ELF-1 (cell line): ENCODE results near the gene CSH1.
"Not testable (repeated sequence)": the region's sequence is repeated elsewhere in the genome, so short reads cannot be mapped to it uniquely, and the experiment has no call there.

Experiments
- DNase-seq: peaks from one replicate; pipeline ENCODE4 v3.0.0-alpha.2; 2016; ENCODE audit warnings: low read depth, low spot score

The CSH1 gene

GRCh38 chr17:63869491-63870291 is 26.7 kb downstream of the CSH1 start:
- DNase-seq = not testable (repeated sequence)

DNA sequence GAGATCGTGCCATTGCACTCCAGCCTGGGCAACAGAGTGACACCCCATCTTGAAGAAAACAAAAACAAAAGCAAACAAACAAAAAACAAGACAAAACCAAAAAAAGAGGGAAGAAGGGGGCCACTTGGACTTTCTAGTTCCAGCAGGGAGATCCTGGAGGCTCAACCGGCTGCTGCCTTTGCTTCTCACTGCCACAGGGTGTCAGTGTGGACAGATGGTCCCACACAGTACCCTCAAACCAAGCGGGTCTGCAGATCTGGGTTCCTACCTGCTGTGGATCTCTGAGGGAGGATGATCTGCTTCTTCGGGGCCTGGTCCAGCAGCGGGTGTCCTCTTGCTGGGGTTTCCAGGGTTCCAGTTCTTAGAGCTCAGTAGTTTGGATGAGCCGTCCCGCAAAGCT is 29.7 kb downstream of the CSH1 start:
- not testable (repeated sequence) for DNase-seq

DNA sequence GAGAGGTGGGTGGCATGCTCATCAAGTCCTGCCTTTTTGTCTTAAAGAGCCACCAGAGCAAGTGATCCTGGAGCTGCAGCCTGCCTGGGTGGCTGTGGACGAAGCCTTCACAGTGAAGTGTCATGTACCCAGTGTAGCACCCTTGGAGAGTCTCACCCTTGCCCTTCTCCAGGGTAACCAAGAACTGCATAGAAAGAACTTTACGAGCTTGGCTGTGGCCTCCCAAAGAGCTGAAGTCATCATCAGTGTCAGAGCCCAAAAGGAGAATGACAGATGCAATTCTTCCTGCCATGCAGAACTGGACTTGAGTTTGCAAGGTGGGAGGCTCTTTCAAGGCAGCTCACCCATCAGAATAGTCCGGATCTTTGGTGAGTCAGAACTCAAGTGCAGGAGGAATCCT is 37.1 kb downstream of the CSH1 start:
- no peak for DNase-seq

DNA sequence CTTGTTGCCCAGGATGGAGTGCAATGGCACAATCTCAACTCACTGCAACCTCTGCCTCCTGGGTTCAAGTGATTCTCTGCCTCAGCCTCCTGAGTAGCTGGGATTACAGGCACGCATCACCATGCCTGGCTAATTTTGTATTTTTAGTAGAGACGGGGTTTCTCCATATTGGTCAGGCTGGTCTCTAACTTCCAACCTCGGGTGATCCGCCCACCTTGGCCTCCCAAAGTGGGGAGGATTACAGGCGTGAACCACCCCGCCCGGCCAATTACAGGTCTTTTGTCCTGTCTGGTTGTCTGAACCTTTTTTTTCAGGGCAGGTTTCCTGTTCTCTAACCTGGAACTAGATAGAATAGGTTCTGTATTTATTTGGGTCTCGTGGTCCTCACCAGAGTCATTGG is 39.9 kb downstream of the CSH1 start:
- DNase-seq = not testable (repeated sequence)

- no peak for DNase-seq
Observed at GRCh38 chr17:63855185-63855584, 41.2 kb downstream of the CSH1 start.

DNA sequence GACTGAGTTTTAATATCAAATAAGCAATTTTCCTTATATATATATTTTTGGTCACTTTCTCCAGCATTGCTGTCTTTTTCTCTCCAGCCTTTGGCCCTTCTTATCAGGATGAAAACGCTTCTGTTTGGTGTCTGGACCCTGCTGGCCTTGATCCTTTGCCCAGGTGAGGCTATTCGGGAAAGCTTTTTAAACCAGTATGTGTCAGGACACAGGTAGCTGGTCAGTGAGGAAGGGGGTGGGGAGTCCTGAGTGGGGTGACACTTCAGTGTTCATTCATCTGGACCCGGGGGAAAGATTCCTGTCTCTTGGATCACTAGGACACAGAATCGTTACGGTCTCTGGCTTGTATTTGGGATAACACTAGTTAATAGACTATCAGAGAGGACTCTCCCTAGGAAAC is 41.7 kb downstream of the CSH1 start:
- DNase-seq = no peak

DNA sequence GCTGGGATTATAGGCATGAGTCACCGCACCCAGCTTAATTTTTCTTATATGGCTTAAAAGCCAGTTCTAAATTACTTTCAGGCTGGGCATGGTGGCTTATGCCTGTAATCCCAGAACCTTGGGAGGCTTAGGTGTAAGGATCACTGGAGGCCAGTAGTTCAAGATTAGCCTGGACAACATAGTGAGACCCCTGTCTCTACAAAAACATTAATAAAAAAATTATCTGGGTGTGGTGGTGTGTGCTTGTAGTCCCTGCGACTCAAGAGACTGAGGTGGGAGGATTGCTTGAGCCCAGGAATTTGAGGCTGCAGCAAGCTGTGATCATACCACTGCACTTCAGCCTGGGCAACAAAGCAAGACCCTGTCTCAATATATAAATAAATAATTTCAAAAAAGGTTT is 43.1 kb downstream of the CSH1 start:
- DNase-seq = no peak

DNA sequence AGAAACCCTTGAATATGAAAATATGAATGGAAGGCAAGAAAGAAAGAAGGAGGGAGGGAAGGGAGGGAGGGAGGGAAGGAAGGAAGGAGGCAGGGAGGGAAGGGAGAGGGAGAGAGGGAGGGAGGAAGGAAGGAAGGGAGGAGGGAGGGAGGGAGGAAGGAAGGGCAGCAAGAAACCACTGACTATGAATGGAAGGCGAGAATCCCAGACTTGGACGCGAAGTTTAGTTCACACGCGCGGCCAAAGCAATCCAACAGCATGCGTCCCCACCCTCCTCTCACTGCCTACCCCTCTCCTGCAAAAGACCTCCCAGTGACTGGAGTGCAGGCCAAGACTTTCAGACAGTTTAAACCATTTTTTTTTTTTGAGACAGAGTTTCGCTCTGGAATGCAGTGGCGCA is 46.0 kb downstream of the CSH1 start:
- DNase-seq = no peak

GRCh38 chr17:63848834-63849689 is 47.3 kb downstream of the CSH1 start:
- DNase-seq = peak; percentile 96

DNA sequence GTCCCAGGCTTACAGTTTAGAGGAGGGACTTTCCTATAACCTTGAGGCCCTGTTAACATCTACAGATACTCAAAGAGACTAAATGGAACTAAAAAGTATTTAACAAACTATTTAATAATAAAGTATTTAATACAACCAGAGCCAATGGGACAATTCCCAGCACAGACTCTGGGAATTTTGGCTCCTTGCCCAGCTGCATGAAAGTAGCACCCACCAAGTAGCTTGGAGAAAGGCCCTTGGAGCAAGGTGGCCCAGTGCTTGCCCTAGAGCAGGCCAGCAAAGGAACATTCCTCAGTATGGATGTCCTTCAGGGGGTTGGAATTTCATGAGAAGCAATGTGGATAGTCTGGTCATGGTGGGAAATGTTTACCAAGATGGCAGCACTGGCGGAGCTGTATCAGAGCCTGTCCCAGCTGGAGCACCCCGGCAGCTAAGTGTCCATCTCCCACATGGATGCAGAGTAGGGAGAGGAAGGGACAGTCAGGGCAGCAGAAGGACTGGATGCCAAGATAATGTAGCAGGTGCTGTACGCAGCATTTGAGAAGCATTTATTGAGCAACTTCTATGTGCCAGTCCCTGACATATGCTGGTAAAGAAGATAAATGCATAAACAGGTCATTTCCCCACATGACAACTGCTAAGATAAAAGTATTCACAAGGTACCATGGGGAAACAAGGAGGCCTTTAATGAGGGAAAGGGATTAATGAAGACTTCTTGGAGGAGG is 48.7 kb downstream of the CSH1 start:
- DNase-seq = no peak

DNA sequence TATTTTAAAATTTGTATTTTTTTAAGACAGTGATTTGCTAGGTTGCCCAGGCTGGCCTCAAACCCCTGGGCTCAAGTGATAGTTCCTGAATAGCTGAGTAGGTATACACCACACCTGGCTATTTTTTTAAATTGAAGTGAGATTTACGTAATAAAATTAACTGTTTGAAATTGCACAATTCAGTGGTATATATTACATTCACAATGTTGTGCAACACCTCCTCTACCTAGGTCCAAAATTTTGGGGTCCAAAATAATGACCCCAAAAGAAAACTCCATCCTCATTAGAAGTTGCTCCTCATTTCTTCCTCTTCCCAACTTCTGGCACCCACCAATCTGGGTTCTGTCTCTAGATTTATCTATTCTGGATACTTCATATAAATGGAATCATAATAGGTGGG is 50.9 kb downstream of the CSH1 start:
- DNase-seq = no peak
